ENCODE results near the gene LPAR1. TPM values are rescaled to one million over a fixed set of nuclear protein-coding genes. Genes with fewer than 3 reads are reported as not detected.

Gene LPAR1
- total RNA-seq, 1 donor from 2014 or later: 36.0 TPM

GRCh38 chr9:111034898-111035539 is 3.3 kb downstream of the LPAR1 start:
- Histone ChIP-seq H3K4me1 (peaks cover 26% of the 10 kb centered on the region), H3K27me3 (peaks cover 14% of the 10 kb centered on the region), H3K36me3 (no peaks in the 10 kb centered on the region), H3K4me3 (no peak overlapping the region), H4K20me1 (ENCODE audit: low read depth) (peaks cover 49% of the 10 kb centered on the region), H3K79me2 (ENCODE audit: low read depth) (peaks cover 78% of the 10 kb centered on the region), H3K4me2 (no peak overlapping the region), H2AFZ (replicated peaks) (no peak overlapping the region), H3K9ac (no peak overlapping the region), H3K9me3 (ENCODE audit: low read depth) (no peaks in the 10 kb centered on the region), H3F3A (ENCODE audit: low read depth) (peaks cover 27% of the 10 kb centered on the region), H3K27ac (no peak overlapping the region)
- Mint-ChIP-seq H3K4me3 (peak overlapping the region; percentile 57), H3K27me3 (ENCODE audit: insufficient read depth, low read depth) (peaks cover 11% of the 10 kb centered on the region), H3K27ac (no peak overlapping the region), H3K4me1 (peaks cover 24% of the 10 kb centered on the region), H3K36me3 (peaks cover 9% of the 10 kb centered on the region), H3K9me3 (peaks cover 6% of the 10 kb centered on the region)
- no peak for TF ChIP-seq EZH2phosphoT487 (IDR thresholded peaks at IDR 0.05)
- no peak for TF ChIP-seq EZH2 (IDR thresholded peaks at IDR 0.05)
- TF ChIP-seq CTCF (IDR thresholded peaks at IDR 0.05): no peak
- DNase-seq (ENCODE audit: low spot score): no peak

GRCh38 chr9:111034170-111034897 is 3.9 kb downstream of the LPAR1 start:
- H2AFZ ChIP-seq (replicated peaks): no peak overlapping the region
- Mint-ChIP-seq H3K4me3 (no peak overlapping the region), H3K27ac (no peak overlapping the region), H3K36me3 (peaks cover 11% of the 10 kb centered on the region), H3K27me3 (ENCODE audit: insufficient read depth, low read depth) (peaks cover 11% of the 10 kb centered on the region), H3K9me3 (peaks cover 8% of the 10 kb centered on the region), H3K4me1 (peaks cover 24% of the 10 kb centered on the region)
- H4K20me1 ChIP-seq (ENCODE audit: low read depth): peaks cover 49% of the 10 kb centered on the region
- peak overlapping the region; percentile 29 for H3K4me2 ChIP-seq
- H3K36me3 ChIP-seq: no peaks in the 10 kb centered on the region
- no peak overlapping the region for H3K4me3 ChIP-seq
- peaks cover 26% of the 10 kb centered on the region for H3K4me1 ChIP-seq
- peaks cover 8% of the 10 kb centered on the region for H3K27me3 ChIP-seq
- no peak overlapping the region for H3K9ac ChIP-seq
- H3K79me2 ChIP-seq (ENCODE audit: low read depth): peaks cover 85% of the 10 kb centered on the region
- TF ChIP-seq EZH2 (IDR thresholded peaks at IDR 0.05) (no peak), CTCF (IDR thresholded peaks at IDR 0.05) (no peak), EZH2phosphoT487 (IDR thresholded peaks at IDR 0.05) (no peak)
- no peaks in the 10 kb centered on the region for H3K9me3 ChIP-seq (ENCODE audit: low read depth)
- H3K27ac ChIP-seq: no peak overlapping the region
- DNase-seq (ENCODE audit: low spot score): no peak
- H3F3A ChIP-seq (ENCODE audit: low read depth): peaks cover 22% of the 10 kb centered on the region

DNA sequence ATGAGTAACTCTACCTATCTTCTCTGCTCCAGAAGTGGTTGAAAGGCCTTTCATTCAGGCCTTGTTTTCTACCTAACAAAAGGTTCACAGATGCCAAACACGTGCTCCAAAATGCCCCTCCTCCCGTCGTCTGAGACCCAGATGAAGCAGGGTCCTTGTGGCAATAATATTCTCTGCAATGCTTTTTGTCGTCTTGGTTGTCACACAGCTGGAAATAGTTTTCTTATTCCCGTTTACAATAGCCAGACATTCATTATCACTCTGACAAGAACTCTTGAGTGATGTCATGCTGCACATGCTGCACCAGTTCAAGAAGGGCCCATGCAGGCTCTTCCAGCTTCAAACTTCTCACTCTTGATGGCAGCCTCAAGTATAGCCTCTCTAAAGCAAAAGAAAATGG is 7.8 kb downstream of the LPAR1 start:
- H3K9me3 Mint-ChIP-seq: peaks cover 18% of the 10 kb centered on the region
- H3K4me2 ChIP-seq: no peak overlapping the region
- no peak overlapping the region for H3K27ac ChIP-seq
- H2AFZ ChIP-seq (replicated peaks): no peak overlapping the region
- peaks cover 12% of the 10 kb centered on the region for H3K4me1 ChIP-seq
- H3K27me3 ChIP-seq: no peaks in the 10 kb centered on the region
- peaks cover 40% of the 10 kb centered on the region for H4K20me1 ChIP-seq (ENCODE audit: low read depth)
- H3K36me3 ChIP-seq: no peaks in the 10 kb centered on the region
- H3K9me3 ChIP-seq (ENCODE audit: low read depth): no peaks in the 10 kb centered on the region
- no peak for TF ChIP-seq CTCF (IDR thresholded peaks at IDR 0.05)
- TF ChIP-seq EZH2phosphoT487 (IDR thresholded peaks at IDR 0.05): no peak
- no peak for TF ChIP-seq EZH2 (IDR thresholded peaks at IDR 0.05)
- H3K9ac ChIP-seq: no peak overlapping the region
- no peak for DNase-seq (ENCODE audit: low spot score)
- peaks cover 2% of the 10 kb centered on the region for H3K4me1 Mint-ChIP-seq
- H3K36me3 Mint-ChIP-seq: peaks cover 14% of the 10 kb centered on the region
- no peak overlapping the region for H3K4me3 Mint-ChIP-seq
- peaks cover 88% of the 10 kb centered on the region for H3K79me2 ChIP-seq (ENCODE audit: low read depth)
- peaks cover 2% of the 10 kb centered on the region for H3K27me3 Mint-ChIP-seq (ENCODE audit: insufficient read depth, low read depth)
- H3F3A ChIP-seq (ENCODE audit: low read depth): no peaks in the 10 kb centered on the region
- H3K27ac Mint-ChIP-seq: no peak overlapping the region
- no peak overlapping the region for H3K4me3 ChIP-seq
